ENCODE measurements around the gene IPMK. TPM values are rescaled to one million over a fixed set of nuclear protein-coding genes. Genes with fewer than 3 reads are reported as not detected.

Gene IPMK
- total RNA-seq, 3 donors from 2014 or later = 7.5 to 13.5 (median 7.9) TPM

DNA sequence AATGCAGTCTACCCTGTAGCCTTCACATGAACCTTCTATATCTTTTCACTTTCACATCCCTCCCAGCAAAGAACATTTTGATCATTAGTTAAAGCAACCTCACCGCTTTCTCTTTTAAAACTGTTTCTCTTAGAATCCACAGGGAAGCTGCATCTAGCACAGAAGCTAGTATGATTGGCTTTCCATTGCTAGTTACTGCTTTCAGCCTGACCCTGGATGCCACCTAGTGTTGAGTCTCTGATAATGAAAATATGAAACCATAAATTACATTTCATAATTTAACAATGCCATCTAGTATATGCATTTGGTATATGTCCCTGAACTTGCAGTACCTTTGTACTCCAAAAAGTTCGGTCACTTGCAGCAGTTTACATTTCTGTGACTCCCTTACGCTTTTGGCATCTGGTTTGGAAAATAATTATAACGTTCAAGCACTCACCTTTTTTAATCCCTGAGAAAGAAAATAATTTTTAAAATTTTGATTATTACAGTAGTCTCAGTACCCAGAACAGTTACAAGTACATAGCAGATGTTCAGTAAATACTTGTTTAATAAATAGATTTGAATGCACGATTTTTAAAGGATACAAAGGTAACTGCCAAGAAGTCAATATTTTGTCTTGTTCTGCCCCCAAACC lies 24.0 kb upstream of the IPMK start:
- H3K27ac ChIP-seq = no peak overlapping the region
- TF ChIP-seq, protein P1, sequence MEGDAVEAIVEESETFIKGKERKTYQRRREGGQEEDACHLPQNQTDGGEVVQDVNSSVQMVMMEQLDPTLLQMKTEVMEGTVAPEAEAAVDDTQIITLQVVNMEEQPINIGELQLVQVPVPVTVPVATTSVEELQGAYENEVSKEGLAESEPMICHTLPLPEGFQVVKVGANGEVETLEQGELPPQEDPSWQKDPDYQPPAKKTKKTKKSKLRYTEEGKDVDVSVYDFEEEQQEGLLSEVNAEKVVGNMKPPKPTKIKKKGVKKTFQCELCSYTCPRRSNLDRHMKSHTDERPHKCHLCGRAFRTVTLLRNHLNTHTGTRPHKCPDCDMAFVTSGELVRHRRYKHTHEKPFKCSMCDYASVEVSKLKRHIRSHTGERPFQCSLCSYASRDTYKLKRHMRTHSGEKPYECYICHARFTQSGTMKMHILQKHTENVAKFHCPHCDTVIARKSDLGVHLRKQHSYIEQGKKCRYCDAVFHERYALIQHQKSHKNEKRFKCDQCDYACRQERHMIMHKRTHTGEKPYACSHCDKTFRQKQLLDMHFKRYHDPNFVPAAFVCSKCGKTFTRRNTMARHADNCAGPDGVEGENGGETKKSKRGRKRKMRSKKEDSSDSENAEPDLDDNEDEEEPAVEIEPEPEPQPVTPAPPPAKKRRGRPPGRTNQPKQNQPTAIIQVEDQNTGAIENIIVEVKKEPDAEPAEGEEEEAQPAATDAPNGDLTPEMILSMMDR (IDR thresholded peaks at IDR 0.05) = peak; percentile 57 to 81 (median 62)
- no peak for TF ChIP-seq POLR2AphosphoS5 (IDR thresholded peaks at IDR 0.05)
- TF ChIP-seq POLR2A (IDR thresholded peaks at IDR 0.05) = no peak
- no peak for DNase-seq (ENCODE audit: low spot score in 2 of 2)
- intact Hi-C loops (cut with DNase I; ENCODE audit: low total_unique reads) = loop anchor here (5.0 kb wide), 1 partner anchor 114 kb away; no protein-coding TSS in a partner anchor
- H3K27me3 ChIP-seq = no peaks in the 10 kb centered on the region
- no peak overlapping the region for H3K4me3 ChIP-seq
- no peaks in the 10 kb centered on the region for H3K36me3 ChIP-seq
- H3K9me3 ChIP-seq = no peaks in the 10 kb centered on the region
- H3K4me1 ChIP-seq = no peaks in the 10 kb centered on the region

DNA sequence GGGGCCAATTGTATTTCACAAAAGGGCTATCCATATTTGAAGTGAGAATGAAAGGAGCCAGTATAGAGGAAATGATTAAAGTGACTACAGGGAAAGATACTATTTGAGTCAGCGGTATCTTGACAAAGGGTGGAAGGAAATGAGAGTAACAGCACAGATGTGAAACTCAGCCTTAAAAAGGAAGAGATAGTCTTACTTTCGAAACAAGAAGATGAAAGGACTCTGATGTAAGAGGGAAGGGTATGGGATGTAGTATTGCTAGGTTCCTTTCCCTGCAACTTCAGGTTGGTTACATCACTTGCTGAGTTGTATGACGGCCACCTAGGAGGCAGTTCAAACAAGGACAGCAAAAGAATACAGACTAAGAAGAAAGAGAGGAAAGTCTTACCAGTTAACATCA lies 14.9 kb upstream of the IPMK start:
- H3K9me3 ChIP-seq = no peaks in the 10 kb centered on the region
- H3K36me3 ChIP-seq = no peaks in the 10 kb centered on the region
- intact Hi-C loops (cut with DNase I; ENCODE audit: low total_unique reads) = no loop called here
- no peak for DNase-seq (ENCODE audit: low spot score in 2 of 2)
- TF ChIP-seq POLR2AphosphoS5 (IDR thresholded peaks at IDR 0.05) (no peak), POLR2A (IDR thresholded peaks at IDR 0.05) (no peak)
- TF ChIP-seq, protein P1 (IDR thresholded peaks at IDR 0.05) = no peak
- no peaks in the 10 kb centered on the region for H3K4me1 ChIP-seq
- H3K4me3 ChIP-seq = no peak overlapping the region
- H3K27me3 ChIP-seq = no peaks in the 10 kb centered on the region
- H3K27ac ChIP-seq = no peak overlapping the region

DNA sequence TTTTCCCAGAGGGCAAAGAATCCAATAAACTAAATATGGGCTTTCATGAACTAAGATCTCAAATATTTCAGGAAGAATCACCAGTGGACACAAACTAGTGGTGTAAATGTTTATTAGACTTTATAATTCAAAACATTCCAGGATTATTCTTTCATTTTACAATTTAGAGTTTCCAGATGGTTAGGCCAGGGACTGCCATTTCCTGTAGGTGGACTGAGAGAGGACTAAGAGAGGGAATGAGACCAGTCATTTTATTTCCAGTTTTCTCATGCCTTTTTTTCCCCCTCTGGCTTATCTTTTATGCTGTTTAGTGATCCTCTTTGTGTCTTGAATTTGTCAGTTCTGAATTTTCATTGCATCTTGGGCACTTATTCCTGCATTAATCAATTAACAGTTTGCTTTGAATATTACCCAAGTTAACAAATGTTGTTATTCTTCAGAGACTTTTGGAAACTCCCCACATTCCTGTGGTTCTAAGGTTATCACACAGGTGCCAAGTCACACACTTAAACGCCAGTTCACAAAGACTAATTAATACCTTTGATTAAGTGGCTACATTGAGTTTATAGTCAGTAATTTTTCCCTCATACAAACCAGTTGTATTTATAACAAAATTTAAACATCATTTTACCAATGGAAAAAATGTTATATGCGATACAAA lies 13.5 kb upstream of the IPMK start:
- Histone ChIP-seq H3K36me3 (no peaks in the 10 kb centered on the region), H3K27me3 (no peaks in the 10 kb centered on the region), H3K4me3 (no peak overlapping the region), H3K4me1 (no peaks in the 10 kb centered on the region), H3K9me3 (no peaks in the 10 kb centered on the region), H3K27ac (no peak overlapping the region)
- intact Hi-C loops (cut with DNase I; ENCODE audit: low total_unique reads) = no loop called here
- no peak for DNase-seq (ENCODE audit: low spot score in 2 of 2)
- TF ChIP-seq, protein P1 (IDR thresholded peaks at IDR 0.05) = no peak
- TF ChIP-seq POLR2AphosphoS5 (IDR thresholded peaks at IDR 0.05) (no peak), POLR2A (IDR thresholded peaks at IDR 0.05) (no peak)

DNA sequence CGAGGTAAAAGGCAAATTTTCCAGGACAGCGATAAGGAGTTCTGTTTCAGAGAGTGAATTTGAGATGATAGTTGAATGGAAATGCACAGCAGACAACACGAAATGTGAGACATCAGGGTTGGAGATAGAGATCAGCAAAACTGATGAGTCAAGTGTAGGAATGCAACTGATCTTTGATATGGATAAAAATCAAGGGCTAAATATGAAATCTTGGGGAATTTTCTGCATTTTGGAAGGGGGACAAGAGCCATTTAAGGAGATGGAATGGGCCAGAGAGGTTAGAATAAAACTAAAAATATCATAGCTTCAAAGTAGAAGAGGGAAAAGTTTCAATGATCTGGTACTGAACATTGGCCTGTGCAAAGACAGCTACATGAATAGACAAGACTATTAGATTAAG lies 12.8 kb upstream of the IPMK start:
- intact Hi-C loops (cut with DNase I; ENCODE audit: low total_unique reads) = no loop called here
- H3K4me1 ChIP-seq = no peaks in the 10 kb centered on the region
- no peak overlapping the region for H3K4me3 ChIP-seq
- no peak for DNase-seq (ENCODE audit: low spot score in 2 of 2)
- no peaks in the 10 kb centered on the region for H3K27me3 ChIP-seq
- H3K36me3 ChIP-seq = no peaks in the 10 kb centered on the region
- no peaks in the 10 kb centered on the region for H3K9me3 ChIP-seq
- TF ChIP-seq, protein P1 (IDR thresholded peaks at IDR 0.05) = no peak
- TF ChIP-seq POLR2A (IDR thresholded peaks at IDR 0.05) (no peak), POLR2AphosphoS5 (IDR thresholded peaks at IDR 0.05) (no peak)
- no peak overlapping the region for H3K27ac ChIP-seq

DNA sequence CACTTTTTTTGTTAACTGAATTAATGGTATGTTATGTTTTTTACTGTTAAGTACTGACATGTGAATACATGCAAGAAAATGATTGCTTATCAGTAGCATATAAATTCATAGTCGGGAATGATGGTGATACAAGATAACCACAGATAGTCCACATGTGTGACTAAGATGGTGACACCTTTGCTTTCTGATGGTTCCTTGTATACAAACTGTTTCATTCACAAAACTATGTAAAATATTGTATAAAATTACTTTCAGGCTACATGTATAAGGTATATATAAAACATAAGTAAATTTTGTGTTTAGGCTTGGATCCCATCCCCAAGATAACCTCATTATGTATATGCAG lies 11.2 kb upstream of the IPMK start:
- H3K9me3 ChIP-seq = no peaks in the 10 kb centered on the region
- no peak for DNase-seq (ENCODE audit: low spot score in 2 of 2)
- no peak overlapping the region for H3K4me3 ChIP-seq
- no peaks in the 10 kb centered on the region for H3K4me1 ChIP-seq
- TF ChIP-seq POLR2A (IDR thresholded peaks at IDR 0.05) = no peak
- TF ChIP-seq, protein P1 (IDR thresholded peaks at IDR 0.05) = no peak
- TF ChIP-seq POLR2AphosphoS5 (IDR thresholded peaks at IDR 0.05) = no peak
- intact Hi-C loops (cut with DNase I; ENCODE audit: low total_unique reads) = no loop called here
- no peak overlapping the region for H3K27ac ChIP-seq
- no peaks in the 10 kb centered on the region for H3K36me3 ChIP-seq
- no peaks in the 10 kb centered on the region for H3K27me3 ChIP-seq
